Measurements from ENCODE around the gene STON2. TPM values are rescaled to one million over a fixed set of nuclear protein-coding genes. Genes with fewer than 3 reads are reported as not detected.

The STON2 gene
- total and polyA plus RNA-seq, 2 of the 13 experiments (the other 11 are each of a cell fraction or from before 2014, with no cell fraction given): 2.1 to 11.0 TPM

DNA sequence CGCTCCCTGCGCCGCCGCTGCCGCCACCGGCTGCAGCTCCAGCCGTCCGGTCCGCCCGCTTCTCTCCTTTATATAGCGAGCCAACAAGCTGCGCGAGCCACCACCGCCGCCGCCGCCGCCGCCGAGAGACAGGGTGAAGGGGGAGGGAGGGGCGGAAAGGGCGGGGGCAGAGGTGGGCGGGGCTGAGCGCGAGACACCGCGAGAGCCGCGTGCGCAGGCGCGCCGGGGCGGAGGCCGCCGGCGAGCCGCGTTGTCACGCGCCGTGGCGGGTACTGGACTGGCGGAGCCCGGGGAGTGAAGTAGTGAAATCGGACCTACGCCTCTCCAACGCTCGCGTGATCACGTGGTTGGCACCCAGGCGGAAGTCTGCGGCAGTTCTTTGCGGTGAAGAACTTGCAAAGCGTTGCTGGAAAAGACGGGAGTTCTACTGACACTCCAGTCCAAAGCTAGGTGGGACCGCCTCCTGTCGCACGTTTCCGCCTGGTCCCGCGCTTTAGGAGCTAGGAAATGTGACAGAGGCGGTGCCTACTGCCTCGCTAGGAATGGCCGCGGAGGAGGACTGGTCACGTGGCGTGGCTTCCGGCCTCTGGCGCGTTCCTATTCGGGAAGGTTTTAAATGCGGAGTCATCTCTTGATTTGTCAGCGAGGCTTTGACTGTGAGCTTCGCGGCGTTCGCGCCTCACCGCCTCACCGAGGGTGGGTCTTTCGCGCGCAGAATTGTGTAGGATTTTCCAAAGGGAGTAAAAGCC lies 179.1 kb downstream of the STON2 start, which contains the start of gene GTF2A1 (continued):
- TF ChIP-seq ZFP36 (IDR thresholded peaks at IDR 0.05; ENCODE audit: borderline replicate concordance, low read depth, low read length, partially characterized antibody): no peak
- 0 out of 2 replicates have a peak, but pooled peaks have one; percentile 44 for TF ChIP-seq ZNF761 (CRISPR knock-in tag; conservative IDR thresholded peaks at IDR 0.05)
- TF ChIP-seq, protein P1, sequence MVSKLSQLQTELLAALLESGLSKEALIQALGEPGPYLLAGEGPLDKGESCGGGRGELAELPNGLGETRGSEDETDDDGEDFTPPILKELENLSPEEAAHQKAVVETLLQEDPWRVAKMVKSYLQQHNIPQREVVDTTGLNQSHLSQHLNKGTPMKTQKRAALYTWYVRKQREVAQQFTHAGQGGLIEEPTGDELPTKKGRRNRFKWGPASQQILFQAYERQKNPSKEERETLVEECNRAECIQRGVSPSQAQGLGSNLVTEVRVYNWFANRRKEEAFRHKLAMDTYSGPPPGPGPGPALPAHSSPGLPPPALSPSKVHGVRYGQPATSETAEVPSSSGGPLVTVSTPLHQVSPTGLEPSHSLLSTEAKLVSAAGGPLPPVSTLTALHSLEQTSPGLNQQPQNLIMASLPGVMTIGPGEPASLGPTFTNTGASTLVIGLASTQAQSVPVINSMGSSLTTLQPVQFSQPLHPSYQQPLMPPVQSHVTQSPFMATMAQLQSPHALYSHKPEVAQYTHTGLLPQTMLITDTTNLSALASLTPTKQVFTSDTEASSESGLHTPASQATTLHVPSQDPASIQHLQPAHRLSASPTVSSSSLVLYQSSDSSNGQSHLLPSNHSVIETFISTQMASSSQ (IDR thresholded peaks at IDR 0.05; ENCODE audit: low read depth): 0 out of 2 replicates have a peak, but pooled peaks have one; percentile 39
- TF ChIP-seq, protein P1 (CRISPR knock-in tag; IDR thresholded peaks at IDR 0.05; ENCODE audit: borderline replicate concordance): no peak
- TF ChIP-seq, protein P2, sequence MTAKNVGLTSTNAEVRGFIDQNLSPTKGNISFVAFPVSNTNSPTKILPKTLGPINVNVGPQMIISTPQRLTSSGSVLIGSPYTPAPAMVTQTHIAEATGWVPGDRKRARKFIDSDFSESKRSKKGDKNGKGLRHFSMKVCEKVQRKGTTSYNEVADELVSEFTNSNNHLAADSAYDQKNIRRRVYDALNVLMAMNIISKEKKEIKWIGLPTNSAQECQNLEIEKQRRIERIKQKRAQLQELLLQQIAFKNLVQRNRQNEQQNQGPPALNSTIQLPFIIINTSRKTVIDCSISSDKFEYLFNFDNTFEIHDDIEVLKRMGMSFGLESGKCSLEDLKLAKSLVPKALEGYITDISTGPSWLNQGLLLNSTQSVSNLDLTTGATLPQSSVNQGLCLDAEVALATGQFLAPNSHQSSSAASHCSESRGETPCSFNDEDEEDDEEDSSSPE (CRISPR knock-in tag; IDR thresholded peaks at IDR 0.05): peak; percentile 93
- TF ChIP-seq, protein P3, sequence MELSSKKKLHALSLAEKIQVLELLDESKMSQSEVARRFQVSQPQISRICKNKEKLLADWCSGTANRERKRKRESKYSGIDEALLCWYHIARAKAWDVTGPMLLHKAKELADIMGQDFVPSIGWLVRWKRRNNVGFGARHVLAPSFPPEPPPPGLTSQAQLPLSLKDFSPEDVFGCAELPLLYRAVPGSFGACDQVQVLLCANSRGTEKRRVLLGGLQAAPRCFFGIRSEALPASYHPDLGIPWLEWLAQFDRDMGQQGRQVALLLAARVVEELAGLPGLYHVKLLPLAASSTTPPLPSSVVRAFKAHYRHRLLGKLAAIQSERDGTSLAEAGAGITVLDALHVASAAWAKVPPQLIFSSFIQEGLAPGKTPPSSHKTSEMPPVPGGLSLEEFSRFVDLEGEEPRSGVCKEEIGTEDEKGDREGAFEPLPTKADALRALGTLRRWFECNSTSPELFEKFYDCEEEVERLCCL (CRISPR knock-in tag; IDR thresholded peaks at IDR 0.05; ENCODE audit: borderline replicate concordance): peak; percentile 23; the same call in 1 of the 2 replicates
- peak; percentile 83; the same call in 1 of the 2 replicates for TF ChIP-seq SAFB2 (CRISPR knock-in tag; IDR thresholded peaks at IDR 0.05; ENCODE audit: borderline replicate concordance, low read depth)
- TF ChIP-seq RFX1 (IDR thresholded peaks at IDR 0.05): no peak
- TF ChIP-seq ZNF333 (CRISPR knock-in tag; IDR thresholded peaks at IDR 0.05; ENCODE audit: borderline replicate concordance): peak; percentile 89; the same call in 1 of the 2 replicates
- 0 out of 2 replicates have a peak, but pooled peaks have one; percentile 14 for TF ChIP-seq ZNF589 (CRISPR knock-in tag; conservative IDR thresholded peaks at IDR 0.05)
- TF ChIP-seq, protein P4, sequence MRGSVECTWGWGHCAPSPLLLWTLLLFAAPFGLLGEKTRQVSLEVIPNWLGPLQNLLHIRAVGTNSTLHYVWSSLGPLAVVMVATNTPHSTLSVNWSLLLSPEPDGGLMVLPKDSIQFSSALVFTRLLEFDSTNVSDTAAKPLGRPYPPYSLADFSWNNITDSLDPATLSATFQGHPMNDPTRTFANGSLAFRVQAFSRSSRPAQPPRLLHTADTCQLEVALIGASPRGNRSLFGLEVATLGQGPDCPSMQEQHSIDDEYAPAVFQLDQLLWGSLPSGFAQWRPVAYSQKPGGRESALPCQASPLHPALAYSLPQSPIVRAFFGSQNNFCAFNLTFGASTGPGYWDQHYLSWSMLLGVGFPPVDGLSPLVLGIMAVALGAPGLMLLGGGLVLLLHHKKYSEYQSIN (CRISPR knock-in tag; IDR thresholded peaks at IDR 0.05; ENCODE audit: borderline replicate concordance): no peak
- no peak for TF ChIP-seq AGO1 (IDR thresholded peaks at IDR 0.05; ENCODE audit: low read depth, low read length, poor library complexity, severe bottlenecking)
- TF ChIP-seq, protein P5, sequence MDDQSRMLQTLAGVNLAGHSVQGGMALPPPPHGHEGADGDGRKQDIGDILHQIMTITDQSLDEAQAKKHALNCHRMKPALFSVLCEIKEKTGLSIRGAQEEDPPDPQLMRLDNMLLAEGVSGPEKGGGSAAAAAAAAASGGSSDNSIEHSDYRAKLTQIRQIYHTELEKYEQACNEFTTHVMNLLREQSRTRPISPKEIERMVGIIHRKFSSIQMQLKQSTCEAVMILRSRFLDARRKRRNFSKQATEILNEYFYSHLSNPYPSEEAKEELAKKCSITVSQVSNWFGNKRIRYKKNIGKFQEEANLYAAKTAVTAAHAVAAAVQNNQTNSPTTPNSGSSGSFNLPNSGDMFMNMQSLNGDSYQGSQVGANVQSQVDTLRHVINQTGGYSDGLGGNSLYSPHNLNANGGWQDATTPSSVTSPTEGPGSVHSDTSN (CRISPR knock-in tag; IDR thresholded peaks at IDR 0.05; ENCODE audit: borderline replicate concordance): 0 out of 2 replicates have a peak, but pooled peaks have one; percentile 17
- no peak for TF ChIP-seq EED (CRISPR knock-in tag; IDR thresholded peaks at IDR 0.05)
- TF ChIP-seq ZNF34 (CRISPR knock-in tag; IDR thresholded peaks at IDR 0.05; ENCODE audit: borderline replicate concordance): peak; percentile 53; the same call in 1 of the 2 replicates
- TF ChIP-seq SALL2 (CRISPR knock-in tag; IDR thresholded peaks at IDR 0.05): 0 out of 2 replicates have a peak, but pooled peaks have one; percentile 36
- peak; percentile 48; the same call in 1 of the 2 replicates for TF ChIP-seq MAFF (IDR thresholded peaks at IDR 0.05; ENCODE audit: low read depth, low read length)
- no peak for TF ChIP-seq MZF1 (CRISPR knock-in tag; IDR thresholded peaks at IDR 0.05; ENCODE audit: borderline replicate concordance)
- 0 out of 2 replicates have a peak, but pooled peaks have one; percentile 56 for TF ChIP-seq ZNF562 (CRISPR knock-in tag; IDR thresholded peaks at IDR 0.05; ENCODE audit: borderline replicate concordance)
